Aorta (tissue), 5 donors: ENCODE data around the gene KCNG4. TPM values are rescaled to one million over a fixed set of nuclear protein-coding genes. Genes with fewer than 3 reads are reported as not detected.

Experiments
- ATAC-seq: fragments of 200-7000 bp; cut with Tn5 transposase; one replicate; pipeline ENCODE4 v1.9.1; 2022; ENCODE audit warnings: moderate library complexity; ENCODE audit not compliant: low FRiP score
- DNase-seq, 2 donors: peaks; one replicate each; pipeline ENCODE4 v3.0.0-alpha.2; 2020
- H3K27ac ChIP-seq, 2 donors: one replicate each; pipeline ENCODE4 v1.5.1; 2013; ENCODE audit warnings: low read length in 2 of 2, mild to moderate bottlenecking in 2 of 2, moderate library complexity in 2 of 2, control low read depth in 1 of 2, inconsistent platforms in 1 of 2, low read depth in 1 of 2
- H3K27me3 ChIP-seq, 2 donors: one replicate each; pipeline ENCODE4 v1.6.1; 2013; ENCODE audit warnings: control low read depth in 1 of 2, low read length in 1 of 2, mild to moderate bottlenecking in 1 of 2, moderate library complexity in 1 of 2; ENCODE audit not compliant: insufficient read depth in 2 of 2, control insufficient read depth in 1 of 2
- H3K36me3 ChIP-seq, 2 donors: one replicate each; pipeline ENCODE4 v1.6.1; 2013; ENCODE audit warnings: control low read depth in 1 of 2, low read length in 1 of 2, mild to moderate bottlenecking in 1 of 2; ENCODE audit not compliant: insufficient read depth in 2 of 2, control insufficient read depth in 1 of 2
- H3K4me1 ChIP-seq, 2 donors: one replicate each; pipeline ENCODE4 v1.6.1; 2013; ENCODE audit warnings: low read length in 2 of 2, control low read depth in 1 of 2, mild to moderate bottlenecking in 1 of 2, moderate library complexity in 1 of 2; ENCODE audit not compliant: insufficient read depth in 2 of 2, control insufficient read depth in 1 of 2
- H3K4me3 ChIP-seq, 2 donors: one replicate each; pipeline ENCODE4 v1.5.1; 2013; ENCODE audit warnings: low read length in 2 of 2, control low read depth in 1 of 2, mild to moderate bottlenecking in 1 of 2
- H3K9me3 ChIP-seq: one replicate; pipeline ENCODE4 v1.6.1; 2013; ENCODE audit warnings: mild to moderate bottlenecking, low read length; ENCODE audit not compliant: control insufficient read depth
- WGBS, 2 donors: extraction: QIAGEN DNeasy Blood & Tissue Kit; methylation state at CpG; one replicate each; pipeline ENCODE4 v1.1.7; 2013; 5-methylcytosine and 5-hydroxymethylcytosine counted together
- intact Hi-C, 2 donors: fragments of 100-400 bp; cut with DNase I; formaldehyde crosslinking; loops; one replicate each; pipeline versions ENCODE4 v1.14.2 to v1.15.0; 2022
- polyA plus RNA-seq, 2 donors: library from polyadenylated mRNA; stranded (reverse); fragments of 200-250 nt; gene quantifications; one replicate each; pipeline ENCODE4 v1.2.3, GENCODE V29; 2013
- total RNA-seq, 2 donors: library from RNA; stranded (reverse); fragmentation: NEBNext Ultra II Directional; extraction: Animal tissue kit (Norgen Biotek cat#: 25700); gene quantifications; one replicate each; pipeline ENCODE4 v1.2.1, GENCODE V29; 2021
- donor health status: healthy with polysubstance abuse.
- donor health status: Bipolar disorder and iron deficiency.
- donor health status: DM: no; HTN: no; CAD: no.
- donor health status: DM: no; HTN: no; CAD: no.
- donor health status: DM: yes; HTN: yes; CAD: no.

KCNG4 gene
- total and polyA plus RNA-seq, 4 donors: 0.03 to 0.13 TPM; not detected in 2

DNA sequence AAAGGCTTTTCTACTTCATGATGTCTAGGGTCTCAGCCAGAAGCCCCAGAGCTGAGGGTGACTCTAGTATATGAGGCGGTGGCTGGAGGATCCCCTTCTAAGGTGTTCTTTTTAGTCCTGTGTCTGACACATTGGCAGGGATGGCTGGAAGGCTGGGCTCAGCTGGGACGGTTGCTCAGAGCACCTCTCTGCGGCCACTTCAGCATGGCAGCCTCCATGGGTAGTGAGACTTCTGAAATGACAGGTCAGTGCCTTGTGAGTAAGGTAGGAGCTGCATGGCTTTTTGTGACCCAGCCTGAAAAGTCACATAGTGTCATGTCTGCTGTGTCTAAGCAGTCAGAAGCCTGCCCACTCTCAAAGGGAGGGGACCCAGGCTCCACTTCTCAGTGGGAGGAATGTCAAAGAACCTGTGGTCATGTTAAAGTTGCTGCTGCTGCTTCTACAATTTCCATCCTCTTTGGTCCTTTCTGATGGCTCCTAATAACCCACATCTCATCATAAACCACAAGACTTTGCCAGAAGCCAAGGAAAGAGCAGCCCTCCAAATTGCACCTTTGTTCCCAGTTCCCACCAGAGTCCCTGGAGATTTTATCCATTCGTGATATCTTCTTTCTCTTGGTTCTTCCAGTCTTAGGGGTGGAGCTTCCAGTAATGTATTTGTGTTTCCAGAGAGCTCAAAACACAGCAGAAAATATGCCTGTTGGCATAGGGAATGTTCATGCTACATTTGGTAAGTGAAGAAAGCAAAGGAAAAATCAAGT is 15.4 kb upstream of the KCNG4 start:
- H3K4me3 ChIP-seq: no peak overlapping the region
- H3K9me3 ChIP-seq: peaks cover 8% of the 10 kb centered on the region
- no peak overlapping the region for H3K27ac ChIP-seq
- intact Hi-C loops: no loop called here
- no peaks in the 10 kb centered on the region for H3K4me1 ChIP-seq
- no peaks in the 10 kb centered on the region for H3K36me3 ChIP-seq
- no peak for ATAC-seq
- WGBS, 2 donors: 77 to 78% methylated on average over 4 of the region's 4 CpGs
- DNase-seq: peak in 1 of 2 donors; percentile 54
- no peaks in the 10 kb centered on the region for H3K27me3 ChIP-seq

DNA sequence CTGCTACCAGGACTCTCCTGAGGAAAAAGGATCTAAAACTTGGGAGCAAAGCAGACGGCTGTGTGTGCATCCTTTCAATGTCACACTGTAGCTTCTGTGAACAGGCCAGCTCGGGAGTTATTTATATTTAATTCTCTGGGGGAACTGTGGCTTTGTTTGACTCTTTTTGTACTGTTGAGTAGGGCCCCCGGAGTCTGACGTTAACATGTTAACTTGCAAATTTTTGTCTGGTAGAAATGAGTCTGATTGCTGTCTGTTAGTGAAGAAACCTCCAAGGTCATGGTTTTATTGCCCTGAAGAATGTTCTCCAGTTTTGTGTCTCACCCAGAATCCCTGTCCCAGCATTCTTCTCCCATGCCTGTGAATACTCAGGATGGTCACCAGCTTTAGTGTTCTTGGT is 14.2 kb upstream of the KCNG4 start:
- intact Hi-C loops: no loop called here
- WGBS, 2 donors: 12 to 21% methylated on average over 4 of the region's 4 CpGs
- DNase-seq (no peak), ATAC-seq (no peak)
- no peak overlapping the region for H3K4me3 ChIP-seq
- peaks cover 8% of the 10 kb centered on the region for H3K9me3 ChIP-seq
- no peaks in the 10 kb centered on the region for H3K4me1 ChIP-seq
- H3K36me3 ChIP-seq: no peaks in the 10 kb centered on the region
- no peaks in the 10 kb centered on the region for H3K27me3 ChIP-seq
- H3K27ac ChIP-seq: no peak overlapping the region

DNA sequence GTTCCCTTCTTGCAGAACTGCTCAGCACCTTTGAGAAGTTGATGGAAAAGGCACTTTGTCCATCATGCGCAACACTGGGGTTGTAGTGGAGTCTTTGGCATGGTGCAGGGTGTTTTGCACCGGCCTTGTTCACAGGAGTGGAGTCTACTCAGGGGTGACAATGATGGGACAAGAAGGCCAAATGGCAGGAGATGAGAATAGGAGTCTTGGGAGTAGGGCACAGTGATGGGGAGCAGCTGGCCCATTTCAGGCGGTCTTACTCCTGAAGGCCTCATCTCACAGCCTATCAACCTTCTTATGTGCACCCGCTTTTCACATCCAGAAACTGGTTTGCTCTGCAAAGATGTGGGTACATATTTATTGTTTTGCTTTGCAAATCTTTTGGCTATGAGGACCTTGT is 13.4 kb upstream of the KCNG4 start:
- Histone ChIP-seq H3K27ac (no peak overlapping the region), H3K4me1 (no peaks in the 10 kb centered on the region), H3K4me3 (no peak overlapping the region), H3K27me3 (no peaks in the 10 kb centered on the region), H3K36me3 (no peaks in the 10 kb centered on the region), H3K9me3 (peaks cover 7% of the 10 kb centered on the region)
- intact Hi-C loops: no loop called here
- 70 to 71% methylated on average over 4 of the region's 4 CpGs for WGBS, 2 donors
- DNase-seq (no peak), ATAC-seq (no peak)

DNA sequence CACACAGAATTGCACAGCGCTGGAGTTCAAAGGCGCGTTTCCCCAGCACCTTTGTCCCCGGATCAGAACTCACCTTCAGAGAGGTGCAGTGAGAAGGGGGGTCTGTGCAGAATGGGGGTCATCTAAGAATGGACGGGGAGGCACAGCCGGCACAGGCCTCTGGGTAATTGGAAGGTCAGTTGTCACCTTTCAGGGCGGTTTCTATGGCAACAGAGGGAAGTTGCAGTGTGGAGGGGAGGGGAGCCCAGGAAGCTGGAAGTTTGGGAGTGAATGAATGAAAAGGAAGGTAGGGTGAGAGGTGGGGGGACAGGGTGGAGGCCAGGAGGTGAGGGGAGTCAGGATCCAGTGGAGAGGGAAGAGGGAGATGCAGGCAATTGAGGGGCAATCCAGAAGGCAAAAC is 12.4 kb upstream of the KCNG4 start:
- no peak overlapping the region for H3K27ac ChIP-seq
- H3K4me1 ChIP-seq: no peaks in the 10 kb centered on the region
- WGBS, 2 donors: 59 to 64% methylated on average over 7 of the region's 7 CpGs
- peaks cover 5% of the 10 kb centered on the region for H3K9me3 ChIP-seq
- H3K4me3 ChIP-seq: no peak overlapping the region
- DNase-seq (no peak), ATAC-seq (no peak)
- intact Hi-C loops: no loop called here
- H3K27me3 ChIP-seq: no peaks in the 10 kb centered on the region
- no peaks in the 10 kb centered on the region for H3K36me3 ChIP-seq

DNA sequence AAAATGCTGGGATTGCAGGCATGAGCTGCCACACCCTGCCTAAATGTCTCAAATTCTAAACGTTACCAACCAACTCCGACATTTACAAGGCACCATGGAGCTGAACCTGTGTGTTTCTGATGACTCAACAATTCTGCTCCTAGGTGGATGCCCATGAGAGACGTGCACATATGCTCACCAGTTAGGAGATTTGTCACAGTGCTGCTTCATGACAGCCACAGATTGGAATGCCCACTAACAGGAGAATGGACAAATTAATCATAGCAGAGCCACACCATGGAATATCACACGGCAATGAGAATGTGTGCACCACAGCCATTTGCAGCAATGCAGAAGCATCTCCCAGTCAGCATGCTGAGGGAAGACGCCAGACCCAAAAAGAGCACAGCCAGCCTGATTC is 8.0 kb upstream of the KCNG4 start:
- Histone ChIP-seq H3K4me1 (no peaks in the 10 kb centered on the region), H3K27ac (no peak overlapping the region), H3K4me3 (no peak overlapping the region), H3K27me3 (peaks cover 0 to 2% of the 10 kb centered on the region in 2 donors), H3K36me3 (no peaks in the 10 kb centered on the region), H3K9me3 (peaks cover 8% of the 10 kb centered on the region)
- ATAC-seq (no peak), DNase-seq (no peak)
- 72 to 75% methylated on average over 5 of the region's 5 CpGs for WGBS, 2 donors
- intact Hi-C loops: no loop called here

DNA sequence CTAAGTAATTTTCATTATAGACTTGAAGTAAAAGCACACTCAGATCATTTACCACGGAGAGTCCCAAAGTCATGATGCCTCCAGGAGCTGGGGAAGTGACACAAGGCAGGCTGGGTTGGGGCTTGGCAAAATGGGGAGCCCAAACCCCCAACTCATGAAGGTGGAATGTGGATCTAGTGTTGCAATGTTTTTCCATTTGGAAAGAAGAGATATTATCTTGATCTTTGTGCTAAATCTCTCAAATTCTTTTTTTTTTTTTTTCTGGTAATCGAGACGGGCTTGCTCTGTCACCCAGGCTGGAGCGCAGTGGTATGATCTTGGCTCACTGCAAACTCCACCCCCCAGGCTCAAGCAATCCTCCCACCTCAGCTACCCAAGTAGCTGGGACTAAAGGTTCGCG is 7.5 kb upstream of the KCNG4 start:
- H3K36me3 ChIP-seq: no peaks in the 10 kb centered on the region
- DNase-seq (no peak), ATAC-seq (no peak)
- peaks cover 0 to 2% of the 10 kb centered on the region in 2 donors for H3K27me3 ChIP-seq
- peaks cover 8% of the 10 kb centered on the region for H3K9me3 ChIP-seq
- no peak overlapping the region for H3K4me3 ChIP-seq
- 71 to 82% methylated on average over 6 of the region's 6 CpGs for WGBS, 2 donors
- intact Hi-C loops: no loop called here
- no peaks in the 10 kb centered on the region for H3K4me1 ChIP-seq
- H3K27ac ChIP-seq: no peak overlapping the region

DNA sequence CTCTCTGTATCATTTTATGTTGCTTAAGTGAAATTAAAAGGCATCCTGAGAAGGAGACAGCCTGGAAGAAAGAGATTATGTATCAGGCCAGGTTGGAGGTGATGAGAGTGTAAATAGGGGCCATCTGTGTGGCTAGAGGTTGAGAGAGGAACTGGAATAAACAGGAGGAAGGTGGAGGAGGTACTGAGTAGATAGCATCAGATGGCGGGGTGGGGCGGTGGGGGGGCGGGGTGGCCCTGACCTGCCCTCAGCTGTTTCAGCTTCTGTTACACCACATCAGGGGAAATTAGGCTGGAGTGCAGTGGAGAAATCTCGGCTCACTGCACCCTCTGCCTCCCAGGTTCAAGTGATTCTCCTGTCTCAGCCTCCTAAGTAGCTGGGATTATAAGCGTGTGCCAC is 6.9 kb upstream of the KCNG4 start:
- no peak overlapping the region for H3K27ac ChIP-seq
- no peak for ATAC-seq
- 79 to 84% methylated on average over 5 of the region's 5 CpGs for WGBS, 2 donors

DNA sequence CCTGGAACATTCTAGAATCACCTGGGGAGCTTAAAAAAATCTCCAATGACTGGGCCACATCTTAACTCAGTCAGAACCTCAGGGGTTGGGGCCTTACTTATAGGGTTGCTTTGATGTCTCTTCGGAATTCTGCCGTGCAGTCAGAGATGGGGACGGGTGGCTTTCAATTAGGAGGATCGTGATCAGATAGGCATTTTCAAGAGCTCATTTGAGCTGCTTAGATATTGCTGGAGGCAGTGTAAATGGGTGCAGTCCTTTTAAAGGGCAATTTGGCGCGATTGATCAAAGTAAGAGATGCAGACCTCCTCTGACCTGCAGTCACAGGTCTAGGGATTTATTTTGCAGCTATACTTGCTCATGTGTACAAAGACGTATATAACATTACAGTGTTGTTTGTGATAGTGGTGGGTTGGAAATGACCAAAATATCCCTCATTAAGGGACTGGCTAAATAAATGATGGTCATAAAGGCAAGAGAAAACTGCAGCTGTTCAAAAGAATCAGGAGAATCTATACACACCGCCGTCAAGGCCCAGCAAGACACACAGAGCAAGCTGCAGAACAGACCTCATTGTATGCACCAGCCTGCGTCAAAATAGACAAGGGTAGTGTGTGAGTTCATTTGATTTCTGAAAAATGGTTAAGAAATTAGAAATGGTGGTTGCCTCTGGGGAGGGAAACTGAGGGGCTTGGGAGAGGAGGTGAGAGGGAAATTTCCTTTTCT is 6.3 kb upstream of the KCNG4 start:
- DNase-seq (no peak), ATAC-seq (no peak)
- peaks cover 8% of the 10 kb centered on the region for H3K9me3 ChIP-seq
- no peaks in the 10 kb centered on the region for H3K4me1 ChIP-seq
- H3K27ac ChIP-seq: no peak overlapping the region
- intact Hi-C loops: no loop called here
- peaks cover 0 to 2% of the 10 kb centered on the region in 2 donors for H3K27me3 ChIP-seq
- no peak overlapping the region for H3K4me3 ChIP-seq
- 85 to 86% methylated on average over 10 of the region's 10 CpGs for WGBS, 2 donors
- no peaks in the 10 kb centered on the region for H3K36me3 ChIP-seq

More for the DNA sequence above, 6.9 kb upstream of the KCNG4 start:
- Histone ChIP-seq H3K4me1 (no peaks in the 10 kb centered on the region), H3K9me3 (peaks cover 8% of the 10 kb centered on the region), H3K27me3 (peaks cover 0 to 2% of the 10 kb centered on the region in 2 donors), H3K4me3 (no peak overlapping the region), H3K36me3 (no peaks in the 10 kb centered on the region)
- DNase-seq: no peak
- intact Hi-C loops: no loop called here

DNA sequence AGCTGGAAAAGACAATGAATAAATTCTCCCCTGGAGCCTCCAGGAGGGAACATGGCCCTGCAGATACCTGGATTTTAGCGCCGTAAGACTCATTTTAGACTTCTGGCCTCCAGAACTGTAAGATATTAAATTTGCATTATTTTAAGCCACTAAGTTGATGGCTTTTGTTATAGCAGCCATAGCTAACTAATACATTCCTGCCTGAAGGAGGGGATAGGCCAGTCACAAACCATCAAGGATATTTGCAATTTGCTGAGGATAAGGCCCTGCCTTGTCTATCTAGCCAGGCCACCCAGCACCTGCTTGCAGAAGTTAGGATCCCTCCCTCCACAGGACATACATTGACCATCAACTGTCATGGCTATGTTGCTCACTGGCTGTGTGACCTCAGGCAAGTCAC is 4.9 kb upstream of the KCNG4 start:
- Histone ChIP-seq H3K4me3 (no peak overlapping the region), H3K9me3 (peaks cover 8% of the 10 kb centered on the region), H3K27me3 (peaks cover 0 to 2% of the 10 kb centered on the region in 2 donors), H3K36me3 (no peaks in the 10 kb centered on the region), H3K27ac (no peak overlapping the region), H3K4me1 (no peaks in the 10 kb centered on the region)
- ATAC-seq (no peak), DNase-seq (no peak)
- 95 to 100% methylated on average over 2 of the region's 2 CpGs for WGBS, 2 donors
- intact Hi-C loops: no loop called here
